Upper lobe of left lung (tissue), 6 donors: ENCODE measurements around the gene ZBED6. TPM values are rescaled to one million over a fixed set of nuclear protein-coding genes. Genes with fewer than 3 reads are reported as not detected.

Experiments used
- small RNA-seq, 4 donors: library from RNA; depleted of rRNA; stranded (forward); fragments of <200 nt; gene quantifications; one replicate each; pipeline ENCODE3, GENCODE V24; 2016
- total RNA-seq, 6 donors: library from RNA; depleted of rRNA in 4 of 6; stranded (reverse); fragments of >200 nt in 4 of 6; gene quantifications; one replicate each; pipeline versions ENCODE4 v1.1.0 to v1.2.1, GENCODE V29; 2016 to 2021
- donor health status: DM: no; HTN: no; CAD: no; lungs with moderate emphysema.
- donor health status: DM: no; HTN: yes; CAD: no; lungs with severe emphysema.

The ZBED6 gene
- total RNA-seq, 6 donors from 2014 or later: 15.0 to 29.3 (median 21.3) TPM

Small RNA genes lying within 50 kb of the gene (small RNA-seq; reads per million reads assigned to genes)
- gene ZC3H11A: 0.59 to 1.9 (median 1.8) reads per million in 4 donors

Other genes starting within 250 kb of the ZBED6 start
- gene ATP2B4, start 168.8 kb upstream of the ZBED6 start, total RNA-seq: 100 to 1,000 TPM in 2 of 6 donors, 10 to 100 TPM in 4; 54.0 to 152 (median 90.5) TPM
- 1 to 10 TPM; 1.8 to 4.2 (median 2.3) TPM for gene LAX1, start 30.4 kb upstream of the ZBED6 start, total RNA-seq
- 100 to 1,000 TPM in 2 of 6 donors, 10 to 100 TPM in 4; 59.4 to 133 (median 78.6) TPM for gene ZC3H11A, start within 50 bp of the ZBED6 start, total RNA-seq
- 10 to 100 TPM in 5 of 6 donors, 1 to 10 TPM in 1; 7.3 to 72.7 (median 34.0) TPM for gene SNRPE, start 66.0 kb downstream of the ZBED6 start, total RNA-seq